HCT116 (cell line): Measurements from ENCODE around the gene PLEKHN1.
A peak's percentile ranks its signal among the peaks of the same experiment; 100 is the strongest.

ENCODE experiments used
- CTCF ChIP-seq, 3 experiments: fragments of 200-600 bp in 1 of 3; sonication (generic) in 1 of 3; IDR thresholded peaks in 2 of 3; conservative IDR thresholded peaks in 1 of 3; 2 replicates each; pipeline ENCODE4 v1.5.1; 2012 to 2017; ENCODE audit warnings: low read depth in 2 of 3, low read length in 2 of 3, antibody characterized with exemption in 1 of 3, borderline replicate concordance in 1 of 3, control low read depth in 1 of 3, mild to moderate bottlenecking in 1 of 3, mixed read lengths in 1 of 3, mixed run types in 1 of 3, moderate library complexity in 1 of 3; ENCODE audit not compliant: insufficient read depth in 1 of 3
- EZH2 ChIP-seq: fragments of 200-600 bp; sonication (generic); IDR thresholded peaks from 2 replicates; pipeline ENCODE4 v1.6.1; 2017; ENCODE audit warnings: antibody characterized with exemption, mixed run types
- EZH2phosphoT487 ChIP-seq: fragments of 200-600 bp; IDR thresholded peaks from 2 replicates; pipeline ENCODE4 v1.6.1; 2018; ENCODE audit warnings: antibody characterized with exemption, borderline replicate concordance
- POLR2A ChIP-seq: IDR thresholded peaks from 2 replicates; pipeline ENCODE4 v1.7.0; 2011; ENCODE audit warnings: borderline replicate concordance; ENCODE audit not compliant: insufficient read depth, insufficient read length; ENCODE audit errors: extremely low read depth
- POLR2AphosphoS5 ChIP-seq: IDR thresholded peaks from 2 replicates; pipeline ENCODE4 v1.6.1; 2011; ENCODE audit warnings: mild to moderate bottlenecking, low read depth, low read length, moderate library complexity
- RAD21 ChIP-seq: IDR thresholded peaks from 2 replicates; pipeline ENCODE4 v1.6.1; 2012; ENCODE audit warnings: low read depth, mild to moderate bottlenecking
- REST ChIP-seq: IDR thresholded peaks from 2 replicates; pipeline ENCODE4 v1.6.1; 2012; ENCODE audit warnings: low read depth
- SIN3A ChIP-seq: IDR thresholded peaks from 2 replicates; pipeline ENCODE4 v1.6.1; 2012; ENCODE audit warnings: low read depth
- SP1 ChIP-seq: IDR thresholded peaks from 2 replicates; pipeline ENCODE4 v1.6.1; 2012; ENCODE audit warnings: low read depth
- SRF ChIP-seq: IDR thresholded peaks from 2 replicates; pipeline ENCODE4 v1.6.1; 2012; ENCODE audit warnings: low read depth
- ZNF274 ChIP-seq: fragments of 200-500 bp; sonication (Bioruptor generic); IDR thresholded peaks from 2 replicates; pipeline ENCODE4 v1.6.1; 2014; ENCODE audit warnings: mild to moderate bottlenecking, low read depth, low read length, inconsistent platforms

- no peak for TF ChIP-seq CTCF (IDR thresholded peaks at IDR 0.05 in 2 of 3, conservative IDR thresholded peaks at IDR 0.05 in 1 of 3; ENCODE audit: borderline replicate concordance in 1 of 3, insufficient read depth in 1 of 3, low read depth in 2 of 3, low read length in 2 of 3)
- no peak for TF ChIP-seq POLR2A
- peak; percentile 36; the same call in 1 of the 2 replicates for TF ChIP-seq POLR2AphosphoS5
- no peak for TF ChIP-seq EZH2
- TF ChIP-seq SIN3A, result no peak
- no peak for TF ChIP-seq EZH2phosphoT487
- no peak for TF ChIP-seq SP1
- TF ChIP-seq REST, result no peak
- TF ChIP-seq RAD21, result no peak
- TF ChIP-seq SRF, result no peak
- no peak for TF ChIP-seq ZNF274
Measured at GRCh38 chr1:942864-943533, 23.3 kb upstream of the PLEKHN1 start.
